GM23338 (cell line): Measurements from ENCODE around the gene PDZK1IP1. TPM values are rescaled to one million over a fixed set of nuclear protein-coding genes. Genes with fewer than 3 reads are reported as not detected.

Experiments
- ATAC-seq: fragments of 200-7000 bp; cut with Tn5 transposase; 3 replicates; pipeline ENCODE4 v1.9.1; 2020
- DNase-seq: peaks from one replicate; pipeline ENCODE4 v3.0.0-alpha.2; 2015; ENCODE audit warnings: low spot score
- H2AFZ ChIP-seq: fragments of 200-600 bp; sonication (generic); 2 replicates; pipeline ENCODE4 v1.8.0; 2016; ENCODE audit warnings: antibody characterized with exemption, mild to moderate bottlenecking, moderate library complexity
- H3F3A ChIP-seq: fragments of 200-600 bp; sonication (generic); replicated peaks from 2 replicates; pipeline ENCODE4 v1.8.0; 2017; ENCODE audit warnings: antibody characterized with exemption, mixed run types, low read depth
- H3K27ac ChIP-seq: fragments of 200-600 bp; sonication (generic); 2 replicates; pipeline ENCODE4 v1.6.1; 2016; ENCODE audit warnings: low read depth
- H3K27me3 ChIP-seq: fragments of 200-600 bp; sonication (generic); 2 replicates; pipeline ENCODE4 v1.8.0; 2016; ENCODE audit warnings: mild to moderate bottlenecking, mixed run types, moderate library complexity; ENCODE audit not compliant: insufficient read depth
- H3K36me3 ChIP-seq: fragments of 200-600 bp; sonication (generic); 2 replicates; pipeline ENCODE4 v1.8.0; 2016; ENCODE audit warnings: mild to moderate bottlenecking; ENCODE audit not compliant: insufficient read depth
- H3K4me1 ChIP-seq: fragments of 200-600 bp; sonication (generic); 2 replicates; pipeline ENCODE4 v1.8.0; 2016; ENCODE audit warnings: mild to moderate bottlenecking, moderate library complexity; ENCODE audit not compliant: insufficient read depth
- H3K4me2 ChIP-seq: fragments of 200-600 bp; sonication (generic); 2 replicates; pipeline ENCODE4 v1.7.1; 2017; ENCODE audit warnings: mixed run types
- H3K4me3 ChIP-seq: fragments of 200-600 bp; sonication (generic); 2 replicates; pipeline ENCODE4 v1.6.1; 2016; ENCODE audit warnings: mixed run types
- H3K79me2 ChIP-seq: fragments of 200-600 bp; sonication (generic); replicated peaks from 2 replicates; pipeline ENCODE4 v1.8.0; 2017; ENCODE audit warnings: mild to moderate bottlenecking; ENCODE audit not compliant: insufficient read depth
- H3K9me2 ChIP-seq: fragments of 200-600 bp; sonication (generic); 2 replicates; pipeline ENCODE4 v1.8.0; 2017; ENCODE audit not compliant: insufficient read depth
- H4K20me1 ChIP-seq: fragments of 200-600 bp; sonication (generic); replicated peaks from 2 replicates; pipeline ENCODE4 v1.8.0; 2017; ENCODE audit warnings: mild to moderate bottlenecking; ENCODE audit not compliant: insufficient read depth
- H3K27ac Mint-ChIP-seq: 2 replicates; pipeline ENCODE4 v1.8.0; 2020; ENCODE audit warnings: inconsistent platforms, mild to moderate bottlenecking, moderate library complexity, mixed read lengths
- H3K27me3 Mint-ChIP-seq: 3 replicates; pipeline ENCODE4 v1.8.0; 2022; ENCODE audit warnings: low read depth, mild to moderate bottlenecking, moderate library complexity, mixed read lengths, inconsistent platforms; ENCODE audit not compliant: insufficient read depth, poor library complexity
- H3K36me3 Mint-ChIP-seq: 3 replicates; pipeline ENCODE4 v1.8.0; 2021; ENCODE audit warnings: low read depth, mild to moderate bottlenecking, inconsistent platforms, moderate library complexity, mixed read lengths
- H3K4me1 Mint-ChIP-seq: 3 replicates; pipeline ENCODE4 v1.8.0; 2020; ENCODE audit warnings: mild to moderate bottlenecking, inconsistent platforms, mixed read lengths
- H3K4me3 Mint-ChIP-seq: 3 replicates; pipeline ENCODE4 v1.8.0; 2021; ENCODE audit warnings: moderate library complexity, mild to moderate bottlenecking, inconsistent platforms, mixed read lengths
- H3K9me3 Mint-ChIP-seq: 3 replicates; pipeline ENCODE4 v1.8.0; 2020; ENCODE audit warnings: moderate library complexity, mild to moderate bottlenecking, inconsistent platforms, mixed read lengths
- CREB1 ChIP-seq: fragments of 250-450 bp; sonication (Bioruptor Pico); IDR thresholded peaks from 2 replicates; pipeline ENCODE4 v1.5.0; 2020; ENCODE audit warnings: low read depth, mild to moderate bottlenecking, moderate library complexity
- EZH2 ChIP-seq: fragments of 200-600 bp; sonication (generic); IDR thresholded peaks from one replicate; pipeline ENCODE4 v1.8.0; 2017; ENCODE audit warnings: antibody characterized with exemption, mild to moderate bottlenecking, low read depth; ENCODE audit not compliant: unreplicated experiment
- EZH2phosphoT487 ChIP-seq: fragments of 200-600 bp; sonication (generic); IDR thresholded peaks from one replicate; pipeline ENCODE4 v1.8.1; 2018; ENCODE audit warnings: antibody characterized with exemption; ENCODE audit not compliant: unreplicated experiment
- JUNB ChIP-seq: IDR thresholded peaks from one replicate; pipeline ENCODE4 v1.6.1; 2016; ENCODE audit warnings: antibody characterized with exemption; ENCODE audit not compliant: unreplicated experiment
- NANOG ChIP-seq: IDR thresholded peaks from 2 replicates; pipeline ENCODE4 v1.6.1; 2016; ENCODE audit warnings: antibody characterized with exemption, borderline replicate concordance
- POLR2AphosphoS5 ChIP-seq: IDR thresholded peaks from 2 replicates; pipeline ENCODE4 v1.6.1; 2016; ENCODE audit warnings: antibody characterized with exemption, low read depth
- STAT1 ChIP-seq: IDR thresholded peaks from one replicate; pipeline ENCODE4 v1.6.1; 2016; ENCODE audit warnings: antibody characterized with exemption; ENCODE audit not compliant: unreplicated experiment
- ZNF114 ChIP-seq: fragments of 250-450 bp; sonication (Bioruptor Pico); IDR thresholded peaks from 2 replicates; pipeline ENCODE4 v1.5.0; 2020; ENCODE audit warnings: mild to moderate bottlenecking, moderate library complexity
- ZNF331 ChIP-seq: fragments of 250-450 bp; sonication (Bioruptor Pico); IDR thresholded peaks from 2 replicates; pipeline ENCODE4 v1.5.0; 2020; ENCODE audit warnings: low read depth, mild to moderate bottlenecking, moderate library complexity
- polyA plus RNA-seq: library from polyadenylated mRNA; unstranded; fragments of >200 nt; fragmentation: Nextera tagmentation; extraction: Ambion mirVana; gene quantifications from 2 replicates; pipeline ENCODE4 v1.2.1, GENCODE V29; 2016
- total RNA-seq: library from RNA; depleted of rRNA; stranded (reverse); fragments of >200 nt; shearing (Covaris generic); gene quantifications from 2 replicates; pipeline ENCODE4 v1.2.3, GENCODE V29; 2014
- TF ChIP-seq, protein P1 (sequence below): IDR thresholded peaks from 2 replicates; pipeline ENCODE4 v1.6.1; 2016; ENCODE audit warnings: antibody characterized with exemption
- TF ChIP-seq, protein P2 (sequence below), 2 experiments: fragments of 200-600 bp in 1 of 2; sonication (generic) in 1 of 2; conservative IDR thresholded peaks; 2 replicates each; pipeline versions ENCODE4 v1.5.1 to v1.6.1; 2016 to 2017; ENCODE audit warnings: antibody characterized with exemption in 2 of 2, low read depth in 2 of 2, mild to moderate bottlenecking in 2 of 2, moderate library complexity in 1 of 2
- TF ChIP-seq, protein P3 (sequence below): IDR thresholded peaks from one replicate; pipeline ENCODE4 v1.6.1; 2018; ENCODE audit warnings: antibody characterized with exemption; ENCODE audit not compliant: unreplicated experiment
- TF ChIP-seq, protein P4 (sequence below): fragments of 250-450 bp; sonication (Bioruptor Pico); IDR thresholded peaks from 2 replicates; pipeline ENCODE4 v1.5.0; 2020; ENCODE audit warnings: mild to moderate bottlenecking, moderate library complexity

The PDZK1IP1 gene
- total and polyA plus RNA-seq, 2 experiments from 2014 or later, result not detected

DNA sequence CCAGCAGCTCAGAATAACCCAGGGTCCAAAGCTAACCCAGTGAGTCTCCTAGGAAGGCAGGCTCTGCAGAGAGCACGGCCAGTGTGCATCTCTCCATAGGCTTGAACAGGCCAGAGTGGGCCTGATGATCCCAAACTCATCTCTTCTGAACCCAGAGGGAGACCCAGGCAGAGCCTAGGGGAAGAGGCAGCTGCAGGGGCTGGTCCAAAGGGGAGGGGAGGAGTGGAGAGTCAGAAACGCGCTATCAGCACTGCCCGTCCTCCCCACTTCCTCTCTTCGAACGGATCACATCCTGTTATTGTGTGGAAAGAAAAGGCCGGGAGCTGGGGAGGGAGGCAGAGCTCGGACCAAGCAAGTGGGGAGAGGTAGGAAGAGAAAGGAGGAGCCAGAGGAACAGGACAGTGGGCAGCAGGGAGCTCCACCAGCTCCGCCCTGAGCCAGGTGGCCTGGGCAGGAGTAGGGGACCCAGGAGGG, 22.0 kb upstream of the PDZK1IP1 start:
- no peak for ATAC-seq
- no peaks in the 10 kb centered on the region for H3K36me3 ChIP-seq
- H3K4me3 ChIP-seq, result no peak overlapping the region
- H3K27me3 Mint-ChIP-seq, result peaks cover 23% of the 10 kb centered on the region
- peaks cover 31% of the 10 kb centered on the region for H3K4me1 Mint-ChIP-seq
- no peaks in the 10 kb centered on the region for H3F3A ChIP-seq
- H3K27me3 ChIP-seq, result peaks cover 60% of the 10 kb centered on the region
- TF ChIP-seq ZNF114 (CRISPR knock-in tag), result no peak
- TF ChIP-seq POLR2AphosphoS5, result no peak
- TF ChIP-seq CREB1 (CRISPR knock-in tag), result no peak
- TF ChIP-seq EZH2, result no peak
- no peak for TF ChIP-seq STAT1
- no peak for TF ChIP-seq ZNF331 (CRISPR knock-in tag)
- TF ChIP-seq, protein P1, sequence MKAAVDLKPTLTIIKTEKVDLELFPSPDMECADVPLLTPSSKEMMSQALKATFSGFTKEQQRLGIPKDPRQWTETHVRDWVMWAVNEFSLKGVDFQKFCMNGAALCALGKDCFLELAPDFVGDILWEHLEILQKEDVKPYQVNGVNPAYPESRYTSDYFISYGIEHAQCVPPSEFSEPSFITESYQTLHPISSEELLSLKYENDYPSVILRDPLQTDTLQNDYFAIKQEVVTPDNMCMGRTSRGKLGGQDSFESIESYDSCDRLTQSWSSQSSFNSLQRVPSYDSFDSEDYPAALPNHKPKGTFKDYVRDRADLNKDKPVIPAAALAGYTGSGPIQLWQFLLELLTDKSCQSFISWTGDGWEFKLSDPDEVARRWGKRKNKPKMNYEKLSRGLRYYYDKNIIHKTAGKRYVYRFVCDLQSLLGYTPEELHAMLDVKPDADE, result no peak
- TF ChIP-seq, protein P2, sequence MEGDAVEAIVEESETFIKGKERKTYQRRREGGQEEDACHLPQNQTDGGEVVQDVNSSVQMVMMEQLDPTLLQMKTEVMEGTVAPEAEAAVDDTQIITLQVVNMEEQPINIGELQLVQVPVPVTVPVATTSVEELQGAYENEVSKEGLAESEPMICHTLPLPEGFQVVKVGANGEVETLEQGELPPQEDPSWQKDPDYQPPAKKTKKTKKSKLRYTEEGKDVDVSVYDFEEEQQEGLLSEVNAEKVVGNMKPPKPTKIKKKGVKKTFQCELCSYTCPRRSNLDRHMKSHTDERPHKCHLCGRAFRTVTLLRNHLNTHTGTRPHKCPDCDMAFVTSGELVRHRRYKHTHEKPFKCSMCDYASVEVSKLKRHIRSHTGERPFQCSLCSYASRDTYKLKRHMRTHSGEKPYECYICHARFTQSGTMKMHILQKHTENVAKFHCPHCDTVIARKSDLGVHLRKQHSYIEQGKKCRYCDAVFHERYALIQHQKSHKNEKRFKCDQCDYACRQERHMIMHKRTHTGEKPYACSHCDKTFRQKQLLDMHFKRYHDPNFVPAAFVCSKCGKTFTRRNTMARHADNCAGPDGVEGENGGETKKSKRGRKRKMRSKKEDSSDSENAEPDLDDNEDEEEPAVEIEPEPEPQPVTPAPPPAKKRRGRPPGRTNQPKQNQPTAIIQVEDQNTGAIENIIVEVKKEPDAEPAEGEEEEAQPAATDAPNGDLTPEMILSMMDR (conservative IDR thresholded peaks at IDR 0.05; ENCODE audit: low read depth in 2 of 2), result no peak
- TF ChIP-seq, protein P3, sequence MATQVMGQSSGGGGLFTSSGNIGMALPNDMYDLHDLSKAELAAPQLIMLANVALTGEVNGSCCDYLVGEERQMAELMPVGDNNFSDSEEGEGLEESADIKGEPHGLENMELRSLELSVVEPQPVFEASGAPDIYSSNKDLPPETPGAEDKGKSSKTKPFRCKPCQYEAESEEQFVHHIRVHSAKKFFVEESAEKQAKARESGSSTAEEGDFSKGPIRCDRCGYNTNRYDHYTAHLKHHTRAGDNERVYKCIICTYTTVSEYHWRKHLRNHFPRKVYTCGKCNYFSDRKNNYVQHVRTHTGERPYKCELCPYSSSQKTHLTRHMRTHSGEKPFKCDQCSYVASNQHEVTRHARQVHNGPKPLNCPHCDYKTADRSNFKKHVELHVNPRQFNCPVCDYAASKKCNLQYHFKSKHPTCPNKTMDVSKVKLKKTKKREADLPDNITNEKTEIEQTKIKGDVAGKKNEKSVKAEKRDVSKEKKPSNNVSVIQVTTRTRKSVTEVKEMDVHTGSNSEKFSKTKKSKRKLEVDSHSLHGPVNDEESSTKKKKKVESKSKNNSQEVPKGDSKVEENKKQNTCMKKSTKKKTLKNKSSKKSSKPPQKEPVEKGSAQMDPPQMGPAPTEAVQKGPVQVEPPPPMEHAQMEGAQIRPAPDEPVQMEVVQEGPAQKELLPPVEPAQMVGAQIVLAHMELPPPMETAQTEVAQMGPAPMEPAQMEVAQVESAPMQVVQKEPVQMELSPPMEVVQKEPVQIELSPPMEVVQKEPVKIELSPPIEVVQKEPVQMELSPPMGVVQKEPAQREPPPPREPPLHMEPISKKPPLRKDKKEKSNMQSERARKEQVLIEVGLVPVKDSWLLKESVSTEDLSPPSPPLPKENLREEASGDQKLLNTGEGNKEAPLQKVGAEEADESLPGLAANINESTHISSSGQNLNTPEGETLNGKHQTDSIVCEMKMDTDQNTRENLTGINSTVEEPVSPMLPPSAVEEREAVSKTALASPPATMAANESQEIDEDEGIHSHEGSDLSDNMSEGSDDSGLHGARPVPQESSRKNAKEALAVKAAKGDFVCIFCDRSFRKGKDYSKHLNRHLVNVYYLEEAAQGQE, result no peak
- TF ChIP-seq EZH2phosphoT487, result no peak
- TF ChIP-seq JUNB, result no peak
- TF ChIP-seq, protein P4, sequence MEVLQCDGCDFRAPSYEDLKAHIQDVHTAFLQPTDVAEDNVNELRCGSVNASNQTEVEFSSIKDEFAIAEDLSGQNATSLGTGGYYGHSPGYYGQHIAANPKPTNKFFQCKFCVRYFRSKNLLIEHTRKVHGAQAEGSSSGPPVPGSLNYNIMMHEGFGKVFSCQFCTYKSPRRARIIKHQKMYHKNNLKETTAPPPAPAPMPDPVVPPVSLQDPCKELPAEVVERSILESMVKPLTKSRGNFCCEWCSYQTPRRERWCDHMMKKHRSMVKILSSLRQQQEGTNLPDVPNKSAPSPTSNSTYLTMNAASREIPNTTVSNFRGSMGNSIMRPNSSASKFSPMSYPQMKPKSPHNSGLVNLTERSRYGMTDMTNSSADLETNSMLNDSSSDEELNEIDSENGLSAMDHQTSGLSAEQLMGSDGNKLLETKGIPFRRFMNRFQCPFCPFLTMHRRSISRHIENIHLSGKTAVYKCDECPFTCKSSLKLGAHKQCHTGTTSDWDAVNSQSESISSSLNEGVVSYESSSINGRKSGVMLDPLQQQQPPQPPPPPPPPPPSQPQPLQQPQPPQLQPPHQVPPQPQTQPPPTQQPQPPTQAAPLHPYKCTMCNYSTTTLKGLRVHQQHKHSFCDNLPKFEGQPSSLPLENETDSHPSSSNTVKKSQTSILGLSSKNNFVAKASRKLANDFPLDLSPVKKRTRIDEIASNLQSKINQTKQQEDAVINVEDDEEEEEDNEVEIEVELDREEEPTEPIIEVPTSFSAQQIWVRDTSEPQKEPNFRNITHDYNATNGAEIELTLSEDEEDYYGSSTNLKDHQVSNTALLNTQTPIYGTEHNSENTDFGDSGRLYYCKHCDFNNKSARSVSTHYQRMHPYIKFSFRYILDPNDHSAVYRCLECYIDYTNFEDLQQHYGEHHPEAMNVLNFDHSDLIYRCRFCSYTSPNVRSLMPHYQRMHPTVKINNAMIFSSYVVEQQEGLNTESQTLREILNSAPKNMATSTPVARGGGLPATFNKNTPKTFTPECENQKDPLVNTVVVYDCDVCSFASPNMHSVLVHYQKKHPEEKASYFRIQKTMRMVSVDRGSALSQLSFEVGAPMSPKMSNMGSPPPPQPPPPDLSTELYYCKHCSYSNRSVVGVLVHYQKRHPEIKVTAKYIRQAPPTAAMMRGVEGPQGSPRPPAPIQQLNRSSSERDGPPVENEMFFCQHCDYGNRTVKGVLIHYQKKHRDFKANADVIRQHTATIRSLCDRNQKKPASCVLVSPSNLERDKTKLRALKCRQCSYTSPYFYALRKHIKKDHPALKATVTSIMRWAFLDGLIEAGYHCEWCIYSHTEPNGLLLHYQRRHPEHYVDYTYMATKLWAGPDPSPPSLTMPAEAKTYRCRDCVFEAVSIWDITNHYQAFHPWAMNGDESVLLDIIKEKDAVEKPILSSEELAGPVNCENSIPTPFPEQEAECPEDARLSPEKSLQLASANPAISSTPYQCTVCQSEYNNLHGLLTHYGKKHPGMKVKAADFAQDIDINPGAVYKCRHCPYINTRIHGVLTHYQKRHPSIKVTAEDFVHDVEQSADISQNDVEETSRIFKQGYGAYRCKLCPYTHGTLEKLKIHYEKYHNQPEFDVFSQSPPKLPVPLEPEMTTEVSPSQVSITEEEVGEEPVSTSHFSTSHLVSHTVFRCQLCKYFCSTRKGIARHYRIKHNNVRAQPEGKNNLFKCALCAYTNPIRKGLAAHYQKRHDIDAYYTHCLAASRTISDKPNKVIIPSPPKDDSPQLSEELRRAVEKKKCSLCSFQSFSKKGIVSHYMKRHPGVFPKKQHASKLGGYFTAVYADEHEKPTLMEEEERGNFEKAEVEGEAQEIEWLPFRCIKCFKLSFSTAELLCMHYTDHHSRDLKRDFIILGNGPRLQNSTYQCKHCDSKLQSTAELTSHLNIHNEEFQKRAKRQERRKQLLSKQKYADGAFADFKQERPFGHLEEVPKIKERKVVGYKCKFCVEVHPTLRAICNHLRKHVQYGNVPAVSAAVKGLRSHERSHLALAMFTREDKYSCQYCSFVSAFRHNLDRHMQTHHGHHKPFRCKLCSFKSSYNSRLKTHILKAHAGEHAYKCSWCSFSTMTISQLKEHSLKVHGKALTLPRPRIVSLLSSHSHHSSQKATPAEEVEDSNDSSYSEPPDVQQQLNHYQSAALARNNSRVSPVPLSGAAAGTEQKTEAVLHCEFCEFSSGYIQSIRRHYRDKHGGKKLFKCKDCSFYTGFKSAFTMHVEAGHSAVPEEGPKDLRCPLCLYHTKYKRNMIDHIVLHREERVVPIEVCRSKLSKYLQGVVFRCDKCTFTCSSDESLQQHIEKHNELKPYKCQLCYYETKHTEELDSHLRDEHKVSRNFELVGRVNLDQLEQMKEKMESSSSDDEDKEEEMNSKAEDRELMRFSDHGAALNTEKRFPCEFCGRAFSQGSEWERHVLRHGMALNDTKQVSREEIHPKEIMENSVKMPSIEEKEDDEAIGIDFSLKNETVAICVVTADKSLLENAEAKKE (CRISPR knock-in tag), result no peak
- TF ChIP-seq NANOG, result no peak
- no peaks in the 10 kb centered on the region for H4K20me1 ChIP-seq
- H3K27ac ChIP-seq, result no peak overlapping the region
- no peak overlapping the region for H3K4me3 Mint-ChIP-seq
- no peaks in the 10 kb centered on the region for H3K9me2 ChIP-seq
- H3K4me2 ChIP-seq, result 0 out of 2 replicates have a peak overlapping the region, but pooled peaks have one; percentile 38
- H2AFZ ChIP-seq, result peak overlapping the region; percentile 86
- H3K9me3 Mint-ChIP-seq, result peaks cover 10% of the 10 kb centered on the region; the same call in 2 of the 3 replicates
- peak; percentile 56 for DNase-seq
- peaks cover 6% of the 10 kb centered on the region for H3K36me3 Mint-ChIP-seq
- no peak overlapping the region for H3K27ac Mint-ChIP-seq
- H3K4me1 ChIP-seq, result peaks cover 24% of the 10 kb centered on the region
- no peaks in the 10 kb centered on the region for H3K79me2 ChIP-seq
